Stimulated activated CD4-positive, alpha-beta T cell treated with anti-CD3 and anti-CD28 coated beads, Interleukin-15, amount 100 ng/mL, for 1 hour (primary cell): ENCODE measurements around the gene ICOS.
"Not testable (repeated sequence)": the region's sequence is repeated elsewhere in the genome, so short reads cannot be mapped to it uniquely, and the experiment has no call there.

ENCODE experiments used
- DNase-seq, 2 donors: peaks; one replicate each; pipeline ENCODE4 v3.0.0-alpha.2; 2020; ENCODE audit warnings: low read depth in 1 of 2, low spot score in 1 of 2

The ICOS gene

GRCh38 chr2:203973000-203973399, 36.4 kb downstream of the ICOS start:
- no peak for DNase-seq

- no peak for DNase-seq
Measured at GRCh38 chr2:203973676-203974075, 37.1 kb downstream of the ICOS start.

- no peak for DNase-seq
Measured at GRCh38 chr2:203975912-203976311, 39.3 kb downstream of the ICOS start.

DNA sequence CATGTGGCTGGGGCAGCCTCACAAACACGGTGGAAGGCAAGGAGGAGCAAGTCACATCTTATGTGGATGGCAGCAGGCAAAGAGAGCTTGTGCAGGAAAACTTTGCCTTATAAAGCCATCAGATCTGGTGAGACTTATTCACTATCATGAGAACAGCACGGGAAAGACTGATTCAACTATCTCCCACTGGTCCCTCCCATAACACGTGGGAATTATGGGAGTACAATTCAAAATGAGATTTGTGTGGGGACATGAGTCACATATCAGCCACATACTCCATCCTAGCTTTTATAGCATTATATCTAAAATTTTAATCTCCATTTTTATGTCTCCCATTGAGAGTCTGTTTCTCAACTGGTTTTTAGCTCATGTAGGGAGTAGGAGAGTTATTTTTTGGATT, 45.7 kb downstream of the ICOS start:
- DNase-seq: no peak

DNA sequence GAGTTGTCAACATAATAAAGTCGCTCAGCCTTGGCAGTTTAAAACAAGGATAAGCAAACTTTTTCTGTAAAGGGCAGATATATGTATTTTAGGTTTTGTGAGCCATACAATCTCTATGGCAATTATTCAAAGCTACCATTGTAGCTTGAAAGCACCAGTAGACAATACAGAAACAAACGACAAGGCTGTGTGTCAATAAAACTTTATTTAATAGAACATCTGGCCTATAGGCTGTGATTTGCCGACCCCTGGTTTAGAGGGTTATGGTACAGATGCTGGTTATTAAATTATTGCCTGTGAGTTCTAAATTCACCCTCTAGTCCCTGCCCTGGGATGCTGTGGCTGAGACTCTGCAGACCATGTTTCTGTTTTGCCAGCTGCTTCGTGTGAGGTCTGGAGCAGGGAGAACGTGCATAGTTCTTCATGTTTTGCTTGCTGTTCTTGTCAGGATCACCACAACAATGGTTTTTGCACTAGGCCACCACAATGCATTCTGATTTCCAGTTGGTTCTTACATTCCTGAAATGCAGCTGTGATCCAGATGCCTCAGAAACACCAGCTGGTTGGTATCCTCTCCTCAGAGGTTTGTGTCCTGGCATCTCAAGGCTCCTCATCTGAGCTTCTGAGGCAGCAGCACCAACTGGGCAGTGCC, 46.6 kb downstream of the ICOS start:
- no peak for DNase-seq

GRCh38 chr2:203985978-203986377, 49.4 kb downstream of the ICOS start:
- not testable (repeated sequence) for DNase-seq

DNA sequence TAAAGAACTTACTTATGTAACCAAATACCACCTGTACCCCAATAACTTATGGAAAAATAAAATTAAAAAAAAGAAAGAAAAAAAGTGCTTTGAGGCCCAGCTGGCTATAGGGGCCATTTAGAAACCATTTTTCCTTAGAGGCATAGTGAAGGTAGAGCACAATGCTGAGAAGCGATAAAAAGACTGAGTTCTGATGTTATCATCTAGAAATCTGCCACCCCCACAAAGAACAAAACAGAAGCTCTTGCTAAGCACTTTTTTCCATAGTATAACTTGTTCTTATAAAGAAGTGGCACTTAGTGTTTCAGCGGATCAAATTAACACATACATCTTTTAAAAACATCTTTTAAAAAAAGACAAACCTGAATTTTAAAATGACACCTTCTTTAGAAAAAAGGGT, 51.4 kb downstream of the ICOS start:
- DNase-seq: no peak

GRCh38 chr2:203988500-203989260, 52.1 kb downstream of the ICOS start:
- no peak for DNase-seq

GRCh38 chr2:203989521-203989920, 53.0 kb downstream of the ICOS start:
- no peak for DNase-seq

DNA sequence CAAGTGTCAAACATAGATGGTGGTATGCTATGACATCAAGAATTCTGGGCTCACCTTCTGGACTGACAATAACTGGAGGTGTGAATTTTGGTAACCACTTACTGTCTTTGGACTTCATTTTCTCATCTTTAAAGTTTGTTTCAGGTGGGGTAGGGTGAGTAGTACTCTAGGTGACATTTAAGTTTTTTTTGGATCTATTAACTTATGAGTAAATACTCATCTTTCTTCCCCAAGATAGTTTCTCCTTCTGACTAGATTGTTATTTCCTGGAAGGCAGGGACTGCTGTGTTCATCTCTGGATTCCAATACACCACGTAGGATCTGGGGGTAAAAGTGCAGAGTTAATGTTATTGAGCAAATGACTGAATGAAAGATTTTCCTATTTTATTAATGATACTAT, 55.9 kb downstream of the ICOS start:
- no peak for DNase-seq

DNA sequence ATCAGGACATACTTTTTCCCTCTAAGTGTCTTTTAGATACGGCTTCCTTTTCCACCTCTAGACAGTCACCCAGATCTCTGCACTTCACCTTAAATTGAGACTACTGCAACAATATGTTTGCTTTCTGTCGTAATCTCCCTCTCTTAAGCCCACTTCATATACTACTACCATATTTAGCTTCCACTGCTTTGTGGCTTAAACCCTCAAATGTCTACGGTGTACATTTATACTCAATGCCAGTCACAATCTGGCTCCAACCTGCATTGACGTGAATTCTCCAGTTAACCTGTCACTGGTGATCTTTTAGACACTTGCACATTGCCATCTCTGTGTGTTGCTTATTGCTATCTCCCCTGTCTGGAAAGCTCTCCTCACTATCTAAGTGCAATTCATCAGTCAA, 56.4 kb downstream of the ICOS start:
- no peak for DNase-seq

DNA sequence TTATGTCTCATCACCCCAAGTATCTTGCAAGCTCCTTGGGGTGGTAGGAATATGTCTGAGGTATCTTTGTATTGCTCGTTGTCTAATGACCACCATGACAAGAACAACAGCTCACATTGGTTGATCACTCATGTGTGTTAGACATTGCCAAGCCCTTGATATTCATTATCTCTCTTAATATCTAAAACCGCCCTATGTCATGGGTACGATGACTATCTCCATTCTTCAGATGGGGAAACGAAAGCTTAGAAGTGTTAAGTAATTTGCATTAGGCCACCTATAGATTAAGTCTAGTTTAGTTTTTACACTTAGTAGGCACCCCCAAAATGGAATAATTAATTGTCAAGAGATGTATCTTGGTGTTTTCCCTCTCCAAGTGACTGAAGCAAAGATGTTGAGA, 57.0 kb downstream of the ICOS start:
- no peak for DNase-seq

- DNase-seq: no peak
Measured at GRCh38 chr2:203994735-203995134, 58.2 kb downstream of the ICOS start.

GRCh38 chr2:203996692-203997091, 60.1 kb downstream of the ICOS start:
- DNase-seq: no peak

- DNase-seq: no peak
Measured at GRCh38 chr2:203997481-203997880, 60.9 kb downstream of the ICOS start.

DNA sequence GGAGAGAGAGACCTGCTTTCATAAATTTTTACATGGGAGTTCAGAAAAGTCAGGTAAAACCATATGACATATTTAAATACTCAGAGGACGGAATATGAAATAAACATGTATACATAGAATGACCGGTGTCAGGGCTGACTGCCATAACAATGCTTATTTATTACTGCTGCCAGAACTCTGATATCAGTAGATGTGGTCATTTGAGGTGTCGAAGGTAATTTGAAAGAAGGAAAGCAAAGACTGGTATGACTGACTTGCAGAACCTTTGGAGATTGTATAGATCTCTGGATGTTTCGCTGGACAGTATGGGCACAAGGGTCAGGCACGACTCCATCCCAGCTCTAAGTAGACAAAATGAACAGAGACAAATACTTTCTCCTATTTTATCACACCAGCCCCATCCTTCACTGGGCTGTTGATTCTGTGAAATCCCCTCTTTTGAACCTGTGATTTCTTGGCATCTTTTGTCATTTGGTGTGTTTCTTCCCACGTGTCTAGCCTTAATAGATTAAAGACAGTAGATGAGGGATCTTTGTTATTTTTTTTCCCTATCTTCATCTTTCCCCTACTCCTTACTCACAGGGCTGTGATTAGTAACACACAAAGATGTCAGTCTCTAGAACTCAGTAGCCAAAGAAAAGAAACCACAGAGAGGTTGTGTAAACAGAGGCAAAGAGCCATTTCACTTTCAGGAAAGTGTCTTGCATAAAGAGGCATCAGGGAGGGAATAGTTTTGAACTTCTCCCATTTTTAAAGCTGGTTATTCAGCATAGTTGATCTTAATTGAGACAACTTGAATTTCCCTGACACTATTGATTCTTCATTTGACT, 61.6 kb downstream of the ICOS start:
- DNase-seq: no peak

- no peak for DNase-seq
Measured at GRCh38 chr2:203999835-204000234, 63.3 kb downstream of the ICOS start.

- DNase-seq: no peak
Measured at GRCh38 chr2:204000446-204000845, 63.9 kb downstream of the ICOS start.

DNA sequence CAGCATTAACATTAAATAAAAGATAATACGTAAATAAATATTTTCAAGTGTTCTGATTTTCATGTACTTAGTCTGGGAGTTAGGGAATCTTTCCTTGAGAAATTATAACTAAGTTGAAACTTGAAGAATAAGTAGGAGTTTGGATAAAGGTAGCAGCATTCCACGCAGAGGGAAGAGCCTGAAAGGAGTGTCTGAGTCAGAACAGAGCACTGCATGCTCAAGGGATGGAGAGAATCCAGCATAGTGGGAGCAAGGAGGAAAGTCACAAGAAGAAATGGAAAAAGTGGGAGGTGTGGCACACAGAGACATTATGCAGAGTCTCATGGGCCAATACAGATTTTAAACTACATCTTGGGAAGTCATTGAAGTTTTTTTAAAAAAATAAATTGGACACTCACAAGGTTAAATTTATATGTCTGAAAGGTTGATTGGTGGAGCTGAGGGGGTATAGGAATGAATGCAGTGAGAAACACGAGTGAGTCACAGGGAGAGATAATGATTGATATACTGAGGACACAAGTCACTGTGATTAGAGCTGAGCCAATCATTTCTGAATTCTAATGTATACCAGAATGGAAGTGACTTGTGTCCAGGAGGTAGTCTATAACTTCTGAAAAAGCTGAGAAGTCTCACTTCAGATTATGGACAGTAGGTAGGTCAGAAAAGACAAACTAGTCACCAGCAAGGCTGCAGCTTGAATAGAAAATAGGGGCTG, 66.9 kb downstream of the ICOS start:
- DNase-seq: no peak

- DNase-seq: no peak
Measured at GRCh38 chr2:204004912-204005311, 68.3 kb downstream of the ICOS start.

DNA sequence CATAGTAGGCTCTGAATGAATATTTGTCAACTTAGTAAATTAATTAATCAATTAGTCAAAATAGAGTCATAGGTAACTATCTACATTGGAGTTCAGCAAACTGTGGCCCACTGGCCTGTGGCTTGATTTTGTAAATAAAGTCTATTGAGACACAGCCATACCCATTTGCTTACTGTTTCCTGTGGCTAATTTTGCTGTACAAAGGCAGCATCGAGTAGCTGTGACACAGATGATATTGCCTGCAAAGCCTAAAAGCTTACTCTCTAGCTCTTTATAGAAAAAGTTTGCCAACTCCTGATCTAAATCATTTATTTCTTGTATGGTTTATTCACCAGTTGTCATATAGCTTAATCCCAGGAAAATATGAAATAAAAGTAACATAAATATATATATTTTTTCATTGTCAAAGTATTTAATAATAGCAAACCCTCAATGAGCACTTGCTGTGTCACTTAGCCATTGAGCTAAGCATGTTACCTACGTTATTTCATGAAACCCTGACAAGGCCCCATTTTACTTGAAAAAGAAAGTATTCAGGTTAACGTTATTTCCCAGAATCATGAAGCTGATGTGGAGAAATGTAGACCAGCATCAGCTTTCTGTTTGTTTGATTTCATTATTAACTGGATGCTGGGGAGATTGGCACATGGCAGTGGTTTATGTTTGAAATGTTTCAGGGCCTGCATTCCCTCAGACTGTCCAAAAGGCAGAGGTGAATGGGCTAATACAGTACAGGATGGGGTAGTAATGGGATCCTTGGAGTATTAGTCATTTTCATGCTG, 69.6 kb downstream of the ICOS start:
- no peak for DNase-seq
